Measurements from ENCODE around the gene TMEM185B. TPM values are rescaled to one million over a fixed set of nuclear protein-coding genes. Genes with fewer than 3 reads are reported as not detected.

TMEM185B gene
- total and polyA plus RNA-seq, 10 of the 15 experiments (the other 5 are each of a cell fraction or from before 2014, with no cell fraction given) = 2.4 to 20.9 (median 14.5) TPM

- TF ChIP-seq SREBF1 (IDR thresholded peaks at IDR 0.05; ENCODE audit: low read length) (no peak), SREBF2 (IDR thresholded peaks at IDR 0.05; ENCODE audit: low read length) (no peak), NKRF (conservative IDR thresholded peaks at IDR 0.05) (no peak), RB1 (IDR thresholded peaks at IDR 0.05; ENCODE audit: borderline replicate concordance) (no peak), YBX1 (IDR thresholded peaks at IDR 0.05) (no peak)
- TF ChIP-seq, protein P1, sequence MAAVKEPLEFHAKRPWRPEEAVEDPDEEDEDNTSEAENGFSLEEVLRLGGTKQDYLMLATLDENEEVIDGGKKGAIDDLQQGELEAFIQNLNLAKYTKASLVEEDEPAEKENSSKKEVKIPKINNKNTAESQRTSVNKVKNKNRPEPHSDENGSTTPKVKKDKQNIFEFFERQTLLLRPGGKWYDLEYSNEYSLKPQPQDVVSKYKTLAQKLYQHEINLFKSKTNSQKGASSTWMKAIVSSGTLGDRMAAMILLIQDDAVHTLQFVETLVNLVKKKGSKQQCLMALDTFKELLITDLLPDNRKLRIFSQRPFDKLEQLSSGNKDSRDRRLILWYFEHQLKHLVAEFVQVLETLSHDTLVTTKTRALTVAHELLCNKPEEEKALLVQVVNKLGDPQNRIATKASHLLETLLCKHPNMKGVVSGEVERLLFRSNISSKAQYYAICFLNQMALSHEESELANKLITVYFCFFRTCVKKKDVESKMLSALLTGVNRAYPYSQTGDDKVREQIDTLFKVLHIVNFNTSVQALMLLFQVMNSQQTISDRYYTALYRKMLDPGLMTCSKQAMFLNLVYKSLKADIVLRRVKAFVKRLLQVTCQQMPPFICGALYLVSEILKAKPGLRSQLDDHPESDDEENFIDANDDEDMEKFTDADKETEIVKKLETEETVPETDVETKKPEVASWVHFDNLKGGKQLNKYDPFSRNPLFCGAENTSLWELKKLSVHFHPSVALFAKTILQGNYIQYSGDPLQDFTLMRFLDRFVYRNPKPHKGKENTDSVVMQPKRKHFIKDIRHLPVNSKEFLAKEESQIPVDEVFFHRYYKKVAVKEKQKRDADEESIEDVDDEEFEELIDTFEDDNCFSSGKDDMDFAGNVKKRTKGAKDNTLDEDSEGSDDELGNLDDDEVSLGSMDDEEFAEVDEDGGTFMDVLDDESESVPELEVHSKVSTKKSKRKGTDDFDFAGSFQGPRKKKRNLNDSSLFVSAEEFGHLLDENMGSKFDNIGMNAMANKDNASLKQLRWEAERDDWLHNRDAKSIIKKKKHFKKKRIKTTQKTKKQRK (IDR thresholded peaks at IDR 0.05; ENCODE audit: low read depth, low read length) = no peak
- TF ChIP-seq, protein P2, sequence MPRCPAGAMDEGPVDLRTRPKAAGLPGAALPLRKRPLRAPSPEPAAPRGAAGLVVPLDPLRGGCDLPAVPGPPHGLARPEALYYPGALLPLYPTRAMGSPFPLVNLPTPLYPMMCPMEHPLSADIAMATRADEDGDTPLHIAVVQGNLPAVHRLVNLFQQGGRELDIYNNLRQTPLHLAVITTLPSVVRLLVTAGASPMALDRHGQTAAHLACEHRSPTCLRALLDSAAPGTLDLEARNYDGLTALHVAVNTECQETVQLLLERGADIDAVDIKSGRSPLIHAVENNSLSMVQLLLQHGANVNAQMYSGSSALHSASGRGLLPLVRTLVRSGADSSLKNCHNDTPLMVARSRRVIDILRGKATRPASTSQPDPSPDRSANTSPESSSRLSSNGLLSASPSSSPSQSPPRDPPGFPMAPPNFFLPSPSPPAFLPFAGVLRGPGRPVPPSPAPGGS (IDR thresholded peaks at IDR 0.05; ENCODE audit: borderline replicate concordance, insufficient read depth, low read depth, low read length, poor library complexity, severe bottlenecking) = no peak
These were observed 46.6 kb upstream of the TMEM185B start (continued) for GRCh38 chr2:120269816-120270215.

Data from GM12878 (cell line).